Body of pancreas (tissue), 4 donors: ENCODE measurements around the gene NBAS.

Experiments used
- CTCF ChIP-seq, 7 experiments: fragments of 450-650 bp in 4 of 7; fragments of 200-600 bp in 3 of 7; sonication (generic) in 3 of 7; IDR thresholded peaks; one replicate each; pipeline ENCODE4 v1.5.1; 2016 to 2019; ENCODE audit warnings: antibody characterized with exemption in 7 of 7
- POLR2A ChIP-seq, 3 donors: fragments of 450-650 bp; IDR thresholded peaks; one replicate each; pipeline ENCODE4 v1.6.1; 2016; ENCODE audit warnings: antibody characterized with exemption in 3 of 3, mild to moderate bottlenecking in 2 of 3

- no peak for TF ChIP-seq CTCF (IDR thresholded peaks at IDR 0.05)
- no peak for TF ChIP-seq POLR2A (IDR thresholded peaks at IDR 0.05)
These were observed 397.8 kb downstream of the NBAS start for GRCh38 chr2:15163326-15163725.
